Smooth muscle cell (in vitro differentiated cells): ENCODE data around the gene MIGA2. TPM values are rescaled to one million over a fixed set of nuclear protein-coding genes. Genes with fewer than 3 reads are reported as not detected.

Experiments
- DNase-seq: peaks from one replicate; lab custom pipeline; 2025; ENCODE audit not compliant: unreplicated experiment; lab: John Stamatoyannopoulos, UW
- H2AFZ ChIP-seq: fragments of 200-600 bp; sonication (generic); 2 replicates; pipeline ENCODE4 v1.6.0; 2016; ENCODE audit warnings: antibody characterized with exemption, low read depth, mild to moderate bottlenecking
- H3F3A ChIP-seq: fragments of 200-600 bp; sonication (generic); 2 replicates; pipeline ENCODE4 v1.6.0; 2017; ENCODE audit warnings: antibody characterized with exemption, low read depth
- H3K27ac ChIP-seq: fragments of 200-600 bp; sonication (generic); 2 replicates; pipeline ENCODE4 v1.5.1; 2016; ENCODE audit warnings: low read depth, mild to moderate bottlenecking
- H3K27me3 ChIP-seq: fragments of 200-600 bp; sonication (generic); 2 replicates; pipeline ENCODE4 v1.6.1; 2016; ENCODE audit warnings: low read depth, mild to moderate bottlenecking
- H3K36me3 ChIP-seq: fragments of 200-600 bp; sonication (generic); 2 replicates; pipeline ENCODE4 v1.5.1; 2016; ENCODE audit warnings: low read depth
- H3K4me1 ChIP-seq: fragments of 200-600 bp; sonication (generic); 2 replicates; pipeline ENCODE4 v1.5.1; 2016; ENCODE audit warnings: low read depth
- H3K4me2 ChIP-seq: fragments of 200-600 bp; sonication (generic); 2 replicates; pipeline ENCODE4 v1.6.0; 2016; ENCODE audit warnings: mild to moderate bottlenecking
- H3K4me3 ChIP-seq: fragments of 200-600 bp; sonication (generic); 2 replicates; pipeline ENCODE4 v1.5.1; 2016; ENCODE audit warnings: mild to moderate bottlenecking
- H3K79me2 ChIP-seq: fragments of 200-600 bp; sonication (generic); 2 replicates; pipeline ENCODE4 v1.6.0; 2016; ENCODE audit warnings: low read depth, mild to moderate bottlenecking
- H3K9ac ChIP-seq: fragments of 200-600 bp; sonication (generic); 2 replicates; pipeline ENCODE4 v1.6.0; 2016; ENCODE audit warnings: low read depth
- H3K9me3 ChIP-seq: fragments of 200-600 bp; sonication (generic); replicated peaks from 2 replicates; pipeline ENCODE4 v1.5.1; 2016; ENCODE audit warnings: low read depth
- H4K20me1 ChIP-seq: fragments of 200-600 bp; sonication (generic); 2 replicates; pipeline ENCODE4 v1.6.0; 2016; ENCODE audit warnings: low read depth
- WGBS: methylation state at CpG from one replicate; pipeline ENCODE4 v1.1.7; 2016; ENCODE audit warnings: low lambda C conversion rate; 5-methylcytosine and 5-hydroxymethylcytosine counted together
- polyA plus RNA-seq: library from polyadenylated mRNA; unstranded; fragments of >200 nt; fragmentation: Nextera tagmentation; extraction: Ambion mirVana; gene quantifications from 2 replicates; pipeline ENCODE4 v1.2.1, GENCODE V29; 2016
- total RNA-seq: library from RNA; depleted of rRNA; stranded (reverse); fragments of >200 nt; gene quantifications from 2 replicates; pipeline ENCODE4 v1.2.3, GENCODE V29; 2014
- TF ChIP-seq, protein P1 (sequence below): fragments of 200-600 bp; sonication (generic); IDR thresholded peaks from 2 replicates; pipeline ENCODE4 v1.5.1; 2017; ENCODE audit warnings: borderline replicate concordance, mild to moderate bottlenecking, antibody characterized with exemption; ENCODE audit not compliant: insufficient read depth, poor library complexity, severe bottlenecking

The MIGA2 gene
- total and polyA plus RNA-seq, 2 experiments from 2014 or later: 18.1 to 21.6 TPM

DNA sequence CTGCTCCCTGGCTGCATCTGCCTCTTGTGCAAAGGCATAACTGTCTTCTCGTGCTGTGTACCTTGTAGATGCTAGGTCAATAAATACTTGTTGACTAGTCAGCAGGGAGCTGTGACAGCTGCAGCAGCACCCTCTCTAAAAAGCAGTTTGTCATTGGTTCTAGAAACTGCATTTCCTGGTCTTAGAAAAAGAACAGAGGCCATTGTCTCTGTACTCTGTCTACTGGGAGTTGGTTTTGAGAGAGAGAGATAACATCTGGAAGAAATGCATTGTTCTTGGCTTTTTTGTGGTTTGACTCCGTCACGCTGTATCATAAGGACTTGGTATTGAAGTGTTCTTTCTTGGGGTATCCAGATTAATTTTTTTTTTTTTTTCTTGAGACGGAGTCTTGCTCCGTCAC lies 40.6 kb upstream of the MIGA2 start:
- H3K27ac ChIP-seq: no peak overlapping the region
- no peaks in the 10 kb centered on the region for H3K27me3 ChIP-seq
- no peaks in the 10 kb centered on the region for H3K79me2 ChIP-seq
- H3K4me2 ChIP-seq: no peak overlapping the region
- peaks cover 23% of the 10 kb centered on the region for H3K36me3 ChIP-seq
- 96% methylated on average over 5 of the region's 5 CpGs for WGBS
- no peaks in the 10 kb centered on the region for H3K4me1 ChIP-seq
- DNase-seq: no peak
- no peak overlapping the region for H3K4me3 ChIP-seq
- H4K20me1 ChIP-seq: no peaks in the 10 kb centered on the region
- H3K9ac ChIP-seq: no peak overlapping the region
- H3F3A ChIP-seq: no peaks in the 10 kb centered on the region
- H3K9me3 ChIP-seq: no peaks in the 10 kb centered on the region
- no peak overlapping the region for H2AFZ ChIP-seq
- TF ChIP-seq, protein P1, sequence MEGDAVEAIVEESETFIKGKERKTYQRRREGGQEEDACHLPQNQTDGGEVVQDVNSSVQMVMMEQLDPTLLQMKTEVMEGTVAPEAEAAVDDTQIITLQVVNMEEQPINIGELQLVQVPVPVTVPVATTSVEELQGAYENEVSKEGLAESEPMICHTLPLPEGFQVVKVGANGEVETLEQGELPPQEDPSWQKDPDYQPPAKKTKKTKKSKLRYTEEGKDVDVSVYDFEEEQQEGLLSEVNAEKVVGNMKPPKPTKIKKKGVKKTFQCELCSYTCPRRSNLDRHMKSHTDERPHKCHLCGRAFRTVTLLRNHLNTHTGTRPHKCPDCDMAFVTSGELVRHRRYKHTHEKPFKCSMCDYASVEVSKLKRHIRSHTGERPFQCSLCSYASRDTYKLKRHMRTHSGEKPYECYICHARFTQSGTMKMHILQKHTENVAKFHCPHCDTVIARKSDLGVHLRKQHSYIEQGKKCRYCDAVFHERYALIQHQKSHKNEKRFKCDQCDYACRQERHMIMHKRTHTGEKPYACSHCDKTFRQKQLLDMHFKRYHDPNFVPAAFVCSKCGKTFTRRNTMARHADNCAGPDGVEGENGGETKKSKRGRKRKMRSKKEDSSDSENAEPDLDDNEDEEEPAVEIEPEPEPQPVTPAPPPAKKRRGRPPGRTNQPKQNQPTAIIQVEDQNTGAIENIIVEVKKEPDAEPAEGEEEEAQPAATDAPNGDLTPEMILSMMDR: no peak

DNA sequence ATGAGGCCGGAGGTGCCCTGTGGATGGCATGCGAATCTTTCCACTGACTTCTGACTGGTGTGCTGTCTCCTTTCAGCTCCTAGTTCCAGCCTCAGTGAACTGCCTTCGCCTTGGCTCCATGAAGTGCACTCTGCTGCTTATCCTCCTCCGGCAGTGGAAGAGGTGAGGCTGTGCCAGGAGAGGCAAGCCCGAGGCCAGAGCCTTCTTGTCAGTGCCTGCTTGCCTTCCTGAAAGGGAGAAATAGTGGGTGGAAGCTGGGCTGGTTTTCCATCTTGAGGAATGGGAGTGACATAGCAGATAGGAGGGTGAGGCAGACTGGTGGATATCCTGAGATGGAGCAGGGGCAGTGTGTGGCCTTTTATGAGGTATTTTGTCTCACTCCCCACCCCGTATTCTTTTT lies 38.0 kb upstream of the MIGA2 start:
- Histone ChIP-seq H3K9me3 (no peaks in the 10 kb centered on the region), H3K36me3 (peaks cover 17% of the 10 kb centered on the region), H3F3A (no peaks in the 10 kb centered on the region), H3K4me1 (no peaks in the 10 kb centered on the region), H3K4me2 (no peak overlapping the region), H2AFZ (no peak overlapping the region), H4K20me1 (no peaks in the 10 kb centered on the region), H3K4me3 (no peak overlapping the region), H3K27ac (no peak overlapping the region), H3K79me2 (no peaks in the 10 kb centered on the region), H3K9ac (no peak overlapping the region), H3K27me3 (no peaks in the 10 kb centered on the region)
- TF ChIP-seq, protein P1: no peak
- WGBS: 97% methylated on average over 6 of the region's 6 CpGs
- DNase-seq: no peak

GRCh38 chr9:128999581-129000206 lies 36.7 kb upstream of the MIGA2 start:
- H4K20me1 ChIP-seq: no peaks in the 10 kb centered on the region
- no peaks in the 10 kb centered on the region for H3K9me3 ChIP-seq
- no peak overlapping the region for H2AFZ ChIP-seq
- WGBS: 97% methylated on average over 13 of the region's 13 CpGs
- TF ChIP-seq, protein P1: no peak
- H3K27me3 ChIP-seq: no peaks in the 10 kb centered on the region
- no peaks in the 10 kb centered on the region for H3K79me2 ChIP-seq
- H3K36me3 ChIP-seq: peaks cover 8% of the 10 kb centered on the region
- H3F3A ChIP-seq: no peaks in the 10 kb centered on the region
- no peak overlapping the region for H3K4me3 ChIP-seq
- no peak overlapping the region for H3K27ac ChIP-seq
- no peak for DNase-seq
- H3K4me2 ChIP-seq: no peak overlapping the region
- H3K9ac ChIP-seq: no peak overlapping the region
- no peaks in the 10 kb centered on the region for H3K4me1 ChIP-seq

GRCh38 chr9:129001504-129002325 lies 34.7 kb upstream of the MIGA2 start:
- Histone ChIP-seq H3K4me2 (no peak overlapping the region), H3K4me1 (no peaks in the 10 kb centered on the region), H3K27ac (no peak overlapping the region), H3K9ac (no peak overlapping the region), H3K79me2 (no peaks in the 10 kb centered on the region), H2AFZ (no peak overlapping the region), H3K27me3 (no peaks in the 10 kb centered on the region), H4K20me1 (no peaks in the 10 kb centered on the region), H3K9me3 (no peaks in the 10 kb centered on the region), H3K36me3 (peaks cover 5% of the 10 kb centered on the region), H3K4me3 (no peak overlapping the region), H3F3A (no peaks in the 10 kb centered on the region)
- TF ChIP-seq, protein P1: no peak
- WGBS: 96% methylated on average over 10 of the region's 10 CpGs
- no peak for DNase-seq
